Ascending aorta (tissue), 2 donors: Measurements from ENCODE around the gene KIFC3. TPM values are rescaled to one million over a fixed set of nuclear protein-coding genes. Genes with fewer than 3 reads are reported as not detected.

Experiments used
- DNase-seq, 2 donors: peaks; one replicate each; pipeline ENCODE4 v3.0.0-alpha.2; 2019; ENCODE audit warnings: low spot score in 2 of 2
- H3K27ac ChIP-seq, 2 donors: fragments of 200-600 bp; sonication (generic); one replicate each; pipeline ENCODE4 v1.5.1; 2016 to 2017; ENCODE audit warnings: mild to moderate bottlenecking in 1 of 2
- H3K27me3 ChIP-seq: fragments of 200-600 bp; sonication (generic); one replicate; pipeline ENCODE4 v1.5.1; 2017
- H3K36me3 ChIP-seq, 2 donors: fragments of 200-600 bp; sonication (generic); one replicate each; pipeline ENCODE4 v1.5.1; 2016
- H3K4me1 ChIP-seq, 2 donors: fragments of 200-600 bp; sonication (generic); one replicate each; pipeline ENCODE4 v1.5.1; 2016 to 2017; ENCODE audit warnings: mild to moderate bottlenecking in 1 of 2
- H3K4me3 ChIP-seq, 2 donors: fragments of 200-600 bp; sonication (generic); one replicate each; pipeline ENCODE4 v1.5.1; 2016 to 2017; ENCODE audit warnings: mild to moderate bottlenecking in 1 of 2
- H3K9me3 ChIP-seq, 2 donors: fragments of 200-600 bp; sonication (generic); one replicate each; pipeline ENCODE4 v1.5.1; 2016
- intact Hi-C: fragments of 100-400 bp; cut with DNase I; formaldehyde crosslinking; loops from one replicate; pipeline ENCODE4 v1.15.1; 2023
- total RNA-seq: library from RNA; depleted of rRNA; stranded (reverse); fragments of >200 nt; gene quantifications from one replicate; pipeline ENCODE4 v1.1.0, GENCODE V29; 2016
- TF ChIP-seq, protein P1 (sequence below), 3 experiments: fragments of 200-600 bp in 2 of 3; fragments of 450-650 bp in 1 of 3; sonication (generic) in 2 of 3; IDR thresholded peaks; one replicate each; pipeline ENCODE4 v1.5.1; 2016 to 2019; ENCODE audit warnings: antibody characterized with exemption in 3 of 3, mild to moderate bottlenecking in 1 of 3, moderate library complexity in 1 of 3

Gene KIFC3
- total RNA-seq, 1 donor from 2014 or later = 54.9 TPM

- peaks cover 30 to 63% of the 10 kb centered on the region in 2 donors for H3K36me3 ChIP-seq
- TF ChIP-seq, protein P1, sequence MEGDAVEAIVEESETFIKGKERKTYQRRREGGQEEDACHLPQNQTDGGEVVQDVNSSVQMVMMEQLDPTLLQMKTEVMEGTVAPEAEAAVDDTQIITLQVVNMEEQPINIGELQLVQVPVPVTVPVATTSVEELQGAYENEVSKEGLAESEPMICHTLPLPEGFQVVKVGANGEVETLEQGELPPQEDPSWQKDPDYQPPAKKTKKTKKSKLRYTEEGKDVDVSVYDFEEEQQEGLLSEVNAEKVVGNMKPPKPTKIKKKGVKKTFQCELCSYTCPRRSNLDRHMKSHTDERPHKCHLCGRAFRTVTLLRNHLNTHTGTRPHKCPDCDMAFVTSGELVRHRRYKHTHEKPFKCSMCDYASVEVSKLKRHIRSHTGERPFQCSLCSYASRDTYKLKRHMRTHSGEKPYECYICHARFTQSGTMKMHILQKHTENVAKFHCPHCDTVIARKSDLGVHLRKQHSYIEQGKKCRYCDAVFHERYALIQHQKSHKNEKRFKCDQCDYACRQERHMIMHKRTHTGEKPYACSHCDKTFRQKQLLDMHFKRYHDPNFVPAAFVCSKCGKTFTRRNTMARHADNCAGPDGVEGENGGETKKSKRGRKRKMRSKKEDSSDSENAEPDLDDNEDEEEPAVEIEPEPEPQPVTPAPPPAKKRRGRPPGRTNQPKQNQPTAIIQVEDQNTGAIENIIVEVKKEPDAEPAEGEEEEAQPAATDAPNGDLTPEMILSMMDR (IDR thresholded peaks at IDR 0.05) = no peak
- no peak for DNase-seq
- no peaks in the 10 kb centered on the region for H3K9me3 ChIP-seq
- H3K4me1 ChIP-seq = no peaks in the 10 kb centered on the region
- H3K27me3 ChIP-seq = no peaks in the 10 kb centered on the region
- H3K27ac ChIP-seq = no peak overlapping the region
- intact Hi-C loops = no loop called here
- no peak overlapping the region for H3K4me3 ChIP-seq
Observed at GRCh38 chr16:57788252-57788841, 13.9 kb downstream of the KIFC3 start.

DNA sequence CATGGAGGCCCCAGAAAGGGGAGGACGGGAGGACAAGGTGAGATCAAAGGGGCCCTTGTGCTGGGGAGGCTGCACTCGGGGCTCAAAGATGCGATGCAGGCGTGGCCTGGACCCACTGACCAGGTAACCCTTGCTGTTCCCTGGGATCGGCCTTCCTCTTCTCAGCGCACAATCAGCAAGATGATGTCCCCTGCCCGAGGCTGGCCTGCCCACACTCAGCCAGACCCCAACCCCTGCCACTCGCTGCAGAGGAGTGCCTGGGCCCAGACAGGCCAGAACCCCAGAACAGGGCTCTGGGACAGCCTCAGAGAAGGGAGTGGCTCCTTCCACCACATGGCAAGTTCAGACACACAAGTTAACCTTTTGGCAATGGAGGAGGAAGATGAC is 14.8 kb downstream of the KIFC3 start:
- H3K4me1 ChIP-seq = no peaks in the 10 kb centered on the region
- TF ChIP-seq, protein P1 (IDR thresholded peaks at IDR 0.05) = no peak
- intact Hi-C loops = no loop called here
- no peak overlapping the region for H3K4me3 ChIP-seq
- H3K27ac ChIP-seq = no peak overlapping the region
- H3K27me3 ChIP-seq = no peaks in the 10 kb centered on the region
- no peaks in the 10 kb centered on the region for H3K9me3 ChIP-seq
- peaks cover 26 to 61% of the 10 kb centered on the region in 2 donors for H3K36me3 ChIP-seq
- DNase-seq = no peak

DNA sequence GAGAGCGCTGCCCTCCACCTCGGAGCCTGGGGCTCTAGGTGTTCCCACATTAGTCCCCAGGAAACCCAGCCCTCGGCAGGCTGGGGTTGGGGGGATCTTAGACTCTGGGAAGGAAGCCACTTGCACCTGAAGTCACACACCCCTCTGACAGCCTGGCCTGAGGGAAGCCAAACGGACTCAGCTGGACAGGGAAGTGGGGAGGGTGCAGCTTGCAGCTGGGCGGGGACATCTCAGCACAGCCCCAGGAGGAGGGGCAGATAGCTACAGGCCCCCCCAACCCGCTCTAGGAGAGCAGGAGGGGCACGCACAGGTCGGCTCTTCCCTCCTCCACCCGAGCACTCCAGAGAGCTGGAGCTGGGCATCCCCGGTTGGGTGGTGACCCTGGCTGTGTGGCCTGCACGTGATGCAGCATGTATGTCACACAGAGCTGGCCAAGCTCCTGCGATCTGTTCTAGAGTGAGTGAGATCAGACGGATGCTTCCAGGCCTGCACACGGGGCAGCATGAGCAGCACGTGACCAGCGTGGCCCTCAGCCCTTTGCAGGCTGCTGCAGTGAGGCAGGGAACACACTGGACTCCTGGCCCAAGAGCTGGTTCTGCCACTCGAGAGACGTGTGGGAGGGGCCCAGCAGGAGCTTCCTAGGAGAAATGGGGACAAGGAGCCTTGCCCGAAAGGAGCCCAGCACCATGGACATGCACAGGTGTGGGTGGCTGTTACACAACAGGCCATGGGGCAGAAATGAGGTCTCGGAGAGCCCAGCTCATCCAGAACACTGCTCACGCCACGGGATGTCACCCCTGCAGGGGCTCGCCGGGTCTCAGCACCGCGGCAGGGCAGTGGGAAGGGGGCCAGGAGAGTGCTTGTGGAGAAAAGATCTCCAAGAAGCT is 15.4 kb downstream of the KIFC3 start:
- Histone ChIP-seq H3K9me3 (no peaks in the 10 kb centered on the region), H3K36me3 (peaks cover 26 to 61% of the 10 kb centered on the region in 2 donors), H3K4me1 (no peaks in the 10 kb centered on the region), H3K27ac (no peak overlapping the region), H3K4me3 (no peak overlapping the region), H3K27me3 (no peaks in the 10 kb centered on the region)
- peak in 1 of 2 donors; percentile 72 for DNase-seq
- intact Hi-C loops = no loop called here
- TF ChIP-seq, protein P1 (IDR thresholded peaks at IDR 0.05) = no peak

DNA sequence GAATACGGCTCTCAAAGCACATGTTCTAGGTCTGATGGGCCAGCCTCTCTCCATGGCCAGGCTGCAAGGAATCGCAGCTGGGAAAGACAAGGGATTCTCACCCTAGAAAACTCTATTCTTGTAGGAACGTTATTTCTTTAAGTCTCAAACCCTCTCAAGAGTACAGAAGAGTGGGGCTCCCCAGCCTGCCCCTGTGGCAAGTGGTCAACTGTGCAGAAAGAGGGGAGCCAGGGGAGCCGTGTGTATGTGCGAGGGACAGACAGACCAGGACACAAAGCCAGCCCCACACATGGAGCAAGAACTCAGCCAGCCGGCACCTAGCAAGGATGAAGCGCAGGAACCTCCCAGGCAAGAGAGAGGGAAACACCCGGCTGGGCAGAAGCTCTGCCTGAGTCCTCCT is 16.4 kb downstream of the KIFC3 start:
- Histone ChIP-seq H3K4me3 (no peak overlapping the region), H3K27me3 (no peaks in the 10 kb centered on the region), H3K4me1 (no peaks in the 10 kb centered on the region), H3K27ac (no peak overlapping the region), H3K36me3 (peaks cover 26 to 61% of the 10 kb centered on the region in 2 donors), H3K9me3 (no peaks in the 10 kb centered on the region)
- DNase-seq = no peak
- intact Hi-C loops = no loop called here
- TF ChIP-seq, protein P1 (IDR thresholded peaks at IDR 0.05) = no peak

GRCh38 chr16:57785385-57785784 is 16.9 kb downstream of the KIFC3 start:
- intact Hi-C loops = no loop called here
- TF ChIP-seq, protein P1 (IDR thresholded peaks at IDR 0.05) = no peak
- no peak overlapping the region for H3K4me3 ChIP-seq
- peaks cover 26 to 55% of the 10 kb centered on the region in 2 donors for H3K36me3 ChIP-seq
- no peaks in the 10 kb centered on the region for H3K27me3 ChIP-seq
- no peaks in the 10 kb centered on the region for H3K9me3 ChIP-seq
- DNase-seq = no peak
- H3K27ac ChIP-seq = no peak overlapping the region
- no peaks in the 10 kb centered on the region for H3K4me1 ChIP-seq
